Keratinocyte (primary cell): ENCODE measurements around the gene STS. TPM values are rescaled to one million over a fixed set of nuclear protein-coding genes. Genes with fewer than 3 reads are reported as not detected.

Source experiments
- DNase-seq: peaks from one replicate; pipeline ENCODE4 v3.0.0-alpha.2; 2011; ENCODE audit warnings: low read depth, missing footprints, low spot score
- FAIRE-seq: peaks from 2 replicates; lab custom pipeline; 2011; peaks lifted over from hg19 to GRCh38; lab: Jason Lieb, UNC
- H2AFZ ChIP-seq: 2 replicates; pipeline ENCODE4 v1.6.0; 2012; ENCODE audit warnings: low read length, control low read depth, inconsistent platforms; ENCODE audit not compliant: control insufficient read depth
- H3K27ac ChIP-seq: 2 replicates; pipeline ENCODE4 v1.5.1; 2011; ENCODE audit warnings: low read length; ENCODE audit not compliant: control insufficient read depth, insufficient read depth
- H3K27me3 ChIP-seq: 3 replicates; pipeline ENCODE4 v1.6.0; 2011; ENCODE audit warnings: low read length; ENCODE audit not compliant: control insufficient read depth, insufficient read depth; ENCODE audit errors: extremely low read depth
- H3K36me3 ChIP-seq, 2 experiments: 2 replicates in 1 of 2; 3 replicates in 1 of 2; pipeline ENCODE4 v1.5.1; 2011; ENCODE audit warnings: low read length in 2 of 2, mild to moderate bottlenecking in 1 of 2; ENCODE audit not compliant: control insufficient read depth in 2 of 2, insufficient read depth in 2 of 2; ENCODE audit errors: extremely low read depth in 1 of 2
- H3K4me1 ChIP-seq: 3 replicates; pipeline ENCODE4 v1.5.1; 2011; ENCODE audit warnings: low read length; ENCODE audit not compliant: control insufficient read depth, insufficient read depth; ENCODE audit errors: extremely low read depth
- H3K4me2 ChIP-seq: 3 replicates; pipeline ENCODE4 v1.6.0; 2011; ENCODE audit warnings: low read depth, low read length; ENCODE audit not compliant: control insufficient read depth, insufficient read depth; ENCODE audit errors: extremely low read depth
- H3K4me3 ChIP-seq, 3 experiments: fragments of 200-600 bp in 1 of 3; sonication (generic) in 1 of 3; 2 replicates in 2 of 3; 3 replicates in 1 of 3; pipeline ENCODE4 v1.5.1; 2011 to 2016; ENCODE audit warnings: low read length in 3 of 3, mild to moderate bottlenecking in 3 of 3, control low read depth in 2 of 3, inconsistent platforms in 1 of 3, low read depth in 1 of 3, mixed read lengths in 1 of 3, mixed run types in 1 of 3, moderate library complexity in 1 of 3; ENCODE audit not compliant: control insufficient read depth in 2 of 3, insufficient read depth in 2 of 3; ENCODE audit errors: extremely low read depth in 1 of 3
- H3K79me2 ChIP-seq: 2 replicates; pipeline ENCODE4 v1.6.0; 2012; ENCODE audit warnings: low read length; ENCODE audit not compliant: control insufficient read depth, insufficient read depth
- H3K9ac ChIP-seq: 3 replicates; pipeline ENCODE4 v1.6.0; 2011; ENCODE audit warnings: low read length; ENCODE audit not compliant: control insufficient read depth, insufficient read depth; ENCODE audit errors: extremely low read depth
- H3K9me1 ChIP-seq: 3 replicates; pipeline ENCODE4 v1.6.0; 2011; ENCODE audit warnings: low read length; ENCODE audit not compliant: control insufficient read depth, insufficient read depth; ENCODE audit errors: extremely low read depth
- H3K9me3 ChIP-seq: 2 replicates; pipeline ENCODE4 v1.5.1; 2012; ENCODE audit warnings: low read depth, low read length; ENCODE audit not compliant: control insufficient read depth
- H4K20me1 ChIP-seq: 3 replicates; pipeline ENCODE4 v1.6.0; 2011; ENCODE audit warnings: low read length; ENCODE audit not compliant: control insufficient read depth, insufficient read depth; ENCODE audit errors: extremely low read depth
- EZH2 ChIP-seq: IDR thresholded peaks from one replicate; pipeline ENCODE4 v1.6.1; 2012; ENCODE audit warnings: inconsistent platforms, mild to moderate bottlenecking, low read length, moderate library complexity
- dilution Hi-C: fragments of 300-500 bp; cut with MboI; formaldehyde crosslinking; loops from one replicate; pipeline ENCODE4 v1.7.0; 2020; ENCODE audit warnings: low sequenced_read_pairs; ENCODE audit not compliant: extremely low pct_ligation_motif_present
- polyA plus RNA-seq, 5 experiments: library from polyadenylated mRNA; depleted of rRNA in 3 of 5; stranded (reverse) in 3 of 5; stranded (forward) in 1 of 5; unstranded in 1 of 5; fragments of >200 nt; gene quantifications; 1 replicate in 1 of 5; 2 replicates in 3 of 5; 3 replicates in 1 of 5; pipeline versions ENCODE4 v1.2.1 to v1.2.3, GENCODE V29; 2011 to 2012; ENCODE audit warnings: missing spikeins in 2 of 5, low read depth in 1 of 5, low replicate concordance in 1 of 5
- TF ChIP-seq, protein P1 (sequence below), 3 experiments: IDR thresholded peaks in 1 of 3; conservative IDR thresholded peaks in 1 of 3; optimal IDR thresholded peaks in 1 of 3; 2 replicates in 2 of 3; 3 replicates in 1 of 3; pipeline versions ENCODE3 to v1.5.1; 2011; ENCODE audit warnings: low read length in 3 of 3, mild to moderate bottlenecking in 3 of 3, moderate library complexity in 2 of 3, control low read depth in 1 of 3, inconsistent platforms in 1 of 3; ENCODE audit not compliant: insufficient read depth in 2 of 3; ENCODE audit errors: extremely low read depth in 1 of 3

The STS gene
- polyA plus RNA-seq, 1 donor (not counting 4 experiments of a cell fraction or from before 2014, with no cell fraction given) = 2.9 TPM

DNA sequence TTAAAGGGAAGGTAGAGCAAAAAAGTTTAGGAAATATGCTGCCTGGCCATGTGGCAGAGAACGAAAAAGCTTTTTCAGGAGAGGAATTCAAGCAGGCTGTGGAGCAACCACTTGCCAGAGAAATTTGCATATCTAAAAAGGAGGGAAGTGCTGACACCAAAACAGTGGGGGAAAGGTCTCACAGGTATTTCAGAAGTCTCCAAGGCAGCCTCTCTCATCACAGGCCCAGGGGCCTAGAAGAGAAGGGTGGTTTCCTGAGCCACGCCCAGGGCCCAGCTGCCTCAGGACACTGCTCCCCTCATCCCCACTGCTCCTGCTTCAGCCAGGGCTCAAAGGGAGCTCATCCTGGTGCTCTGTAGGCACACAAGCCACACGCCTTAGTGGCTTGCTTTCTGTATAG is 29.9 kb upstream of the STS start:
- FAIRE-seq = no peak
- H3K79me2 ChIP-seq = peaks cover 39% of the 10 kb centered on the region

DNA sequence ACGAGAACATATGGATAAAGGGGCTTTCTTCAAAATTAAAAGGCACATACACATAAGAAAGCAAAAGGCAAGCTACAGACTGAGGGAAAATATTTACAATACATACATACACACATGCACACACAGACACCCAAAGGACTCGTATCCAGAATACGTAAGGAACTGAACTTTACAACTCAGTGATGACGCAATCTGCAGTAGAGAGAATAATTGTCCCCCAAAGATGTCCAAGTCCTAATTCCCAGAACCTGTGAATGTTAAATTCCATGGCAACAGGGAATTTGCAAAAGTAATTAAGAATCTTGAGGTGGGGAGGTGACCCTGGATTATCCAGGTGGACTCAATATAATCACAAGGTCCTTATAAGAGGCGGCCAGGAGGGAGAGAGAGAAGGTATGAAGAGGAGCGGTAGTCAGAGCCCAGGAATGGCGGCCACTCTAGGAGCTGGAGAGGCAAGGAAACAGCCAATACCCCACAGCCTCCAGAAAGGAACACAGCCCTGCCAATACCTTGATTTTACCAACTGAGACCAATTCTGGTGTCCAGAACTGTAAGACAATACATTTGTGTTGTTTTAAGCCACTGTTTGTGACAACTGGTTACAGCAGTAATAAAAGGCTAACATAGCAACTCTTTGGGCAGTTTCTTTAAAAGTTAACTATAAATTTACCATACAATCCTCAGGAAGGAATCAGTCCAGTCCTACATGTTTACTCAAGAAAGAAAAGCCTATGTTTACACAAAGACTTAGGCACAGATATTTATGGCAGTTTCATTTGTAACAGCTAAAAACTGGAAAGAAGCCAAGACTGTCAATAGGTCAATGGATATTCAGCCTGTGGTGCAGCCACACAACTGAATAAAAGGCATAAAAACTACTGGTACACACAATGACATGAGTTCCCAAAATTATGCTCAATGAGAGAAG is 27.3 kb upstream of the STS start:
- peaks cover 45% of the 10 kb centered on the region for H3K79me2 ChIP-seq
- TF ChIP-seq EZH2 = no peak
- TF ChIP-seq, protein P1, sequence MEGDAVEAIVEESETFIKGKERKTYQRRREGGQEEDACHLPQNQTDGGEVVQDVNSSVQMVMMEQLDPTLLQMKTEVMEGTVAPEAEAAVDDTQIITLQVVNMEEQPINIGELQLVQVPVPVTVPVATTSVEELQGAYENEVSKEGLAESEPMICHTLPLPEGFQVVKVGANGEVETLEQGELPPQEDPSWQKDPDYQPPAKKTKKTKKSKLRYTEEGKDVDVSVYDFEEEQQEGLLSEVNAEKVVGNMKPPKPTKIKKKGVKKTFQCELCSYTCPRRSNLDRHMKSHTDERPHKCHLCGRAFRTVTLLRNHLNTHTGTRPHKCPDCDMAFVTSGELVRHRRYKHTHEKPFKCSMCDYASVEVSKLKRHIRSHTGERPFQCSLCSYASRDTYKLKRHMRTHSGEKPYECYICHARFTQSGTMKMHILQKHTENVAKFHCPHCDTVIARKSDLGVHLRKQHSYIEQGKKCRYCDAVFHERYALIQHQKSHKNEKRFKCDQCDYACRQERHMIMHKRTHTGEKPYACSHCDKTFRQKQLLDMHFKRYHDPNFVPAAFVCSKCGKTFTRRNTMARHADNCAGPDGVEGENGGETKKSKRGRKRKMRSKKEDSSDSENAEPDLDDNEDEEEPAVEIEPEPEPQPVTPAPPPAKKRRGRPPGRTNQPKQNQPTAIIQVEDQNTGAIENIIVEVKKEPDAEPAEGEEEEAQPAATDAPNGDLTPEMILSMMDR (optimal IDR thresholded peaks at IDR 0.05 in 1 of 3, IDR thresholded peaks at IDR 0.05 in 1 of 3, conservative IDR thresholded peaks at IDR 0.05 in 1 of 3; ENCODE audit: extremely low read depth in 1 of 3, insufficient read depth in 2 of 3, low read length in 3 of 3) = no peak
- no peak overlapping the region for H3K4me2 ChIP-seq
- H3K9me1 ChIP-seq = peaks cover 3% of the 10 kb centered on the region
- H2AFZ ChIP-seq = no peak overlapping the region
- H3K4me1 ChIP-seq = peaks cover 11% of the 10 kb centered on the region
- dilution Hi-C loops = no loop called here
- H3K4me3 ChIP-seq = no peak overlapping the region
- H3K36me3 ChIP-seq = peaks cover 0 to 1% of the 10 kb centered on the region in 2 experiments
- H4K20me1 ChIP-seq = peaks cover 11% of the 10 kb centered on the region
- no peaks in the 10 kb centered on the region for H3K9me3 ChIP-seq
- no peak for DNase-seq
- H3K27me3 ChIP-seq = no peaks in the 10 kb centered on the region
- H3K9ac ChIP-seq = no peak overlapping the region
- no peak for FAIRE-seq
- H3K27ac ChIP-seq = no peak overlapping the region

More for the DNA sequence above, 29.9 kb upstream of the STS start:
- Histone ChIP-seq H4K20me1 (peaks cover 11% of the 10 kb centered on the region), H3K36me3 (peaks cover 1 to 4% of the 10 kb centered on the region in 2 experiments), H3K9ac (no peak overlapping the region), H3K9me1 (peaks cover 3% of the 10 kb centered on the region), H3K4me3 (no peak overlapping the region), H3K27me3 (no peaks in the 10 kb centered on the region), H3K9me3 (no peaks in the 10 kb centered on the region), H3K4me2 (no peak overlapping the region), H3K4me1 (peaks cover 11% of the 10 kb centered on the region), H3K27ac (no peak overlapping the region), H2AFZ (no peak overlapping the region)
- DNase-seq = no peak
- TF ChIP-seq EZH2 = no peak
- dilution Hi-C loops = no loop called here
